Lung microvascular endothelial cell (primary cell): ENCODE results near the gene CLRN3. TPM values are rescaled to one million over a fixed set of nuclear protein-coding genes. Genes with fewer than 3 reads are reported as not detected.
A peak's percentile ranks its signal among the peaks of the same experiment; 100 is the strongest.

Experiments used
- DNase-seq, 2 donors: peaks; one replicate each; pipeline versions ENCODE4 v3.0.0 to v3.0.0-alpha.2; 2010; ENCODE audit warnings: low read depth in 2 of 2
- total RNA-seq: library from RNA; depleted of rRNA; stranded (reverse); fragments of >200 nt; gene quantifications from 2 replicates; pipeline ENCODE4 v1.2.1, GENCODE V29; 2014

CLRN3 gene
- total RNA-seq, 1 donor from 2014 or later: 0.20 TPM

DNA sequence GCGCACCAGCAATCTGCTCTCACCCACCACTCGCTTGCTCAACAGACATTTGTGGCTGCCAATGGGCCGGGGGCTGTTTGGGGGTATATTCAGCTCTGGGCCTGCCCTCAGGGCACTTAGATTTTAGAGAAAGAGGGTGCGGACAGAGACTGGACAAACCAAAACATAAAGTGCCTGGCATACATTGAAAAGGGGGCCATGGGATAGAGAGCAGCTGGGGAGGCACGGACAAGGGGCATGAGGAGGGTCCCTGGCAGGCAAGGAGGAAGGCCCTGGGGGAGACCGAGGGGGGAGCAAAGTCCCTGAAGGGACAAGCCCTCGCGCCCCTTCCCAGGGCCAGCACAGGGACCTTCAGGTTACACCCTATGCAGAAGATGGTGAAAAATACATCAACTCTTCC is 43.5 kb downstream of the CLRN3 start:
- no peak for DNase-seq

DNA sequence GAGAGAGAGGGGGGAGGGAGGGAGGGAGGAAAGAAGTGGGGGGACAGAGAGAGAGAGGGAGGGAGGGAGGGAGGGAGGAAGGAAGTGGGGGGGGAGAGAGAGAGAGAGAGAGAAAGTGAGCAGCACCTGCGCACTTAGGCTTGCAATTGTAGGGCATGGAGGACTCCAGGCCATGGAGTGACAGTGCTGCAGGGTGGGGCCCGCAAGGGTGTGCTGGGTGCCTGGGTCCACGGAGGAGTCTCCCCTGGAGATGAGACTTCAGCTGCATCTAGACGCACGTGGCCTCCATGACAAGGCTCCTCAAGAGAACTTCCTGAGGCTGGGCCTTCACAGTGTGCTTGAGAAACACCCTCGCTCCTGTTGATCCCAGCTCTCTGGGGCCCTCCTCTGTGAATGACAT is 44.5 kb downstream of the CLRN3 start:
- no peak for DNase-seq

DNA sequence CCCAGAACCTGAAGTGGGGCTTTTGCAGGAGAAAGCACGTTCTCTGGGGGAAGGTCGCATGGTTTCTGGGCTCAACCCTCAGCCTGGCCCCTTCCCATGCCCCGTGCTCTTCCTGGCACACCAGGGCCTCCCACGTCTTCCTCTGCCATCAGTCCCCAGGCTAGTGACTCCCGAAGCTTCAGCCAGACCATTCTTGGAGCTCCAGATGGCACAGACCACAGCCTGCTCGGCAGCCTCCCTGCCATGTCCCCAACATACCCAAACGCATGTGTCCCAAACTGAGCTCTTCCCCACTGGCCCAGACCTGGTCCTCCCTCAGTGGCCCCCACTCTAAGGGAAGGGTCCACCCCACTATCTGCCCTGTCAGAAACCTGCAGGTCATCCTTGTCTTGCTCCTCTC is 47.0 kb downstream of the CLRN3 start:
- DNase-seq: no peak

DNA sequence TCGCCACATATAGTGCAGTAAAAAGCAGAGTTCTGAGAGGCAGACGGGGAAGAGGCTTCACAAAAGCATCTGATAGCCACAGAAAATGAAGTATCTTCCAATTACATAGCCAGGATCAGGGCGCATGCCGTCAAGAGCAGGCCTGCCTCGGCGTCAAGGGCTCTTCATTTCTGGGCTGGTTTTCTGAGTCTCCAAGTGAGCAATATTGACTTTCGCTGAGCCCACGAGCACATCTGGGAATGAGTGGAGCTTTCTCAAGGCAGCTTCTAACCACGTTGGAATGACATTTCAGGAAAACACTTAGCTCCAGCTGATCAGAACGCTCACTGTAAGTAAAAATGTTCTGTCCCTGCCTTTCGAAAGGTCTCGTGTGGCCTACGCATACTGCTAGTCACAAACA is 51.9 kb downstream of the CLRN3 start:
- DNase-seq: no peak

DNA sequence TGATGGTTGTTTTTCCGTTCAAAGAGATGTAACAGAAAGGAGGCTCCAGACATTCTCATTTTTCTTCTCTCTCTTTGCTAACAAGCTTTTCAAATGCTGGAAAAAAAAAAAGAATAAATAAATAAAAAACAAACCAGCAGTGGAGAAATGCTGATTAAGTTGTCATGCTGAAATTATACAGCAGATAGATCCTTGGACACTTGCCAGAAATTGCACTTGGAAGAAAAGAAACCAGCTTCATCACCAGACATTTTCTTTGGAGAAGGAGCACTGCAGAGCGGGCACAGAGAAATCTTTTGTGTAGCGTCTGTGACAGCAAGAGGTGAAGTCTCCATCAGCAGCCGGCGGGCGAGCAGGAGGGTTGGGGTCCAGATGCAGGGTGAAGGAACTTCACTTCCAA is 55.8 kb downstream of the CLRN3 start:
- no peak for DNase-seq

DNA sequence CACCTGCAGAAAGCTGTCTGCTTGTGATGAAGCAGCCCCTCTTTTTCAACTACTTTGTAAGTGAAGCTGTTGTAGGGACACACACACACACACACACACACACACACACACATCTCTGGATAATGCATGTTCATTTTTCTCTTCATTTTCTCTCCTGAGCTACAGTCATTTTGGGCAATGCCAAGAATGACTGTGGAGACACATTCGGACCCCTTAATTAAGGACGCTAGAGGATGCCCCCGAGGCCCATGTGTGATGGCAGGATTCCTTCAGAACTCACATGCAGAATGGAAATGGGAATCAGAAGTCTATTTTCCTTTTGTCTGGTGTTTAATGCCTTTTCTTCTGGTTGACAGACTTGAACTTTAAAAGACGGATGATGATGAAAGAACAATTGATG is 56.6 kb downstream of the CLRN3 start:
- DNase-seq: no peak

DNA sequence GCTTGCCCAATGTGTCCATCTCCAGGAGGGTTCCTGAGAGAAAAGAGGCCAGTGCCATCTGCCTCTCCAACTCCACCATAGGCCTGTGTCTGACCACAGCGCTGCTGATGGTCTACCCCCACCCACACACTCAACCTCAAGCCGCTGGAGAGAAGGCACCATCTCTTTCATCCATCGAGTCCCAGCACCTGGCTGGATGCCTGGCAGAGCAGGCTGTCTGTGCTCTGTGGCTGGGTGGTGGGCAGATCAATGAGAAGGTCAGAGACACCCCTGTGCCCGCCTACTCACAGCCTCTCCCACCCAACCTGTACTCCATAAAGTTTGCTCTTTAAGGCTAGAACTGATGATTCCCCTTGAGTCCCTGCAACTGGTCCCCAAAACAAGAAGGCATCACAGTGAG is 58.0 kb downstream of the CLRN3 start:
- no peak for DNase-seq

DNA sequence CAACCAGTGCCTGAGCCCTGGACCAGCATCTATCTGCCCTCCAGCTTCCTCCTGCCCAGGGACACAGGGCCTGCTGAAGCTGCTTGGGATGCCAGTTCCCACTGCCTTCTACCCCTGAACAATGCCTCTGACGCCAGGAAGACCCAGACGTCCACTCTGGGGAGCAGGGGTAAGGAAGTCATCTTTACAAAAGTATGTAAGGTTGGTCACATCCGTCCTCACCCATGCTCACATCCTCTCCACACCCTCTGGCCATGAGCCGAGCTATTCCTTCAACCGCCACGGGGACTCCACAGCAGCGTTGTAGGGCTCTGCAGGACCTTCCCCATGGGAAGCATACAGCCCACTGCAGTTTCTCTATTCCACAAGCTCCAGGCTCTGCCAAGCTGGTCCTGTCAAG is 58.5 kb downstream of the CLRN3 start:
- DNase-seq: peak in 1 of 2 donors; percentile 10

DNA sequence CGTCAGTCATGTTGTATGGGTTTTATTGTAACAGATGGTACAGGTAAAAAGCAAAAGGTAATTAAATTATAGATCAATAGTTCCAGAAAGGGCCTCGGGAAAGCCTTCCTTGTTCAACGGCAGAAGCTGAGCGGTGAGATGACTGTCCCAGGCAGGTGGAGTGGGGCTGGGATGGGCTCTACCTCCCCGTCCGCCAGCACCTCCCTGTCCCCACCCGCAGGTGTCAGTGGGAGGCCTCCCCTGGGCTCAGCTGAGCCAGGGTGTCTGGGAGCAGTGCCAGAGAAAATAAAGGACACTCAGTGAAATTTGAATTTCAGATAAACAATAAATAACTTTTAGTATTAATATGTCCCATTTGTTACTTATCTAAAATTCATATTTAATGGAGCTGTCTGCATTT is 58.9 kb downstream of the CLRN3 start:
- DNase-seq: no peak

DNA sequence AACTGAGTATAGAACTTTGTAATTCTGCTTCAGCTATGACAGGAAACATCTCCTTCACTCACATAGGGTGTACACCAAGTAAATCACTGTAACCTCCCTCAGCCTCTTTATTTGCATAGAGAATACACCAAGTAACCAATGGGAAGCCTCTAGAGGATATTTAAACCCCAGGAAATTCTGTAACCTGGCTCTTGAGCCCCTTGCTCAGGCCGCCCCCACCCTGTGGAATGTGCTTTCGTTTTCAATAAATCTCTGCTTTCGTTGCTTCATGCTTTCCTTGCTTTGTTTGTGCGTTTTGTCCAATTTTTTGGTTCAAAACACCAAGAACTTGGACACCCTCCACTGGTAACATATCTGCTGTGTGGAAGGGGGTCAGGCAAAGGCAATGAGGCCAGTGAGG is 60.2 kb downstream of the CLRN3 start:
- no peak for DNase-seq

DNA sequence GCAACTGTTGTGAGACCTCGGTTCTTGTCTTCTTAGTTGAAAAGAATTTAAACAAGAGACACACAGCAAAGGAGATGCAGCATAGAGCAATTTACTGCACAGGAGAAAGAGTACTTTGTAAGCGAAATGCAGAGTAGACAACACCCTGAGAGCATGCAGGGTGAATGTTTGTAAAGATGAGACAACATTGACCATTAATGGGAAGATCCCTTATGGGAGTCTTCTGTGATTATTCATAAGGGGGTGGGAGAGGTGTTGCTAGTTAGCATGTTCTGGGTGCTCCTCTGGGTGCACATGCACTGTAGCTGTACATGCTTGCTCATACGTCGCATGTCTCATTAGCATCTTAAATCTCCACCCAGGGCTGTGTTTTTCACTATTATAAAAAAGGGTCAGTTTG is 62.3 kb downstream of the CLRN3 start:
- no peak for DNase-seq

Other genes starting within 250 kb of the CLRN3 start
- not detected in 2 replicates for gene FOXI2, start 155.8 kb downstream of the CLRN3 start, total RNA-seq
- gene PTPRE, start 14.2 kb upstream of the CLRN3 start, total RNA-seq: 89.8 and 254 TPM in 2 replicates
- gene MKI67, start 233.5 kb upstream of the CLRN3 start, total RNA-seq: 2.4 and 8.5 TPM in 2 replicates